ENCODE results near the gene PELI2. TPM values are rescaled to one million over a fixed set of nuclear protein-coding genes. Genes with fewer than 3 reads are reported as not detected.

Gene PELI2
- total and polyA plus RNA-seq, 2 experiments from 2014 or later: 4.3 to 16.1 TPM

- Histone ChIP-seq H3K27ac (no peak overlapping the region), H4K20me1 (ENCODE audit: insufficient read depth, poor library complexity, severe bottlenecking) (no peaks in the 10 kb centered on the region), H3K27me3 (no peaks in the 10 kb centered on the region), H3K4me3 (no peak overlapping the region), H3K4me2 (no peak overlapping the region), H3K36me3 (replicated peaks; ENCODE audit: insufficient read depth, low read depth) (no peaks in the 10 kb centered on the region), H2AFZ (no peak overlapping the region), H3K79me2 (no peaks in the 10 kb centered on the region), H3K9me2 (replicated peaks; ENCODE audit: insufficient read depth) (no peaks in the 10 kb centered on the region), H3K9me3 (ENCODE audit: low read depth) (no peaks in the 10 kb centered on the region), H3K4me1 (ENCODE audit: insufficient read depth) (no peaks in the 10 kb centered on the region)
- TF ChIP-seq EZH2 (IDR thresholded peaks at IDR 0.05; ENCODE audit: borderline replicate concordance) (no peak), EZH2phosphoT487 (IDR thresholded peaks at IDR 0.05; ENCODE audit: low read depth, severe bottlenecking, unreplicated experiment) (no peak)
- TF ChIP-seq, protein P1, sequence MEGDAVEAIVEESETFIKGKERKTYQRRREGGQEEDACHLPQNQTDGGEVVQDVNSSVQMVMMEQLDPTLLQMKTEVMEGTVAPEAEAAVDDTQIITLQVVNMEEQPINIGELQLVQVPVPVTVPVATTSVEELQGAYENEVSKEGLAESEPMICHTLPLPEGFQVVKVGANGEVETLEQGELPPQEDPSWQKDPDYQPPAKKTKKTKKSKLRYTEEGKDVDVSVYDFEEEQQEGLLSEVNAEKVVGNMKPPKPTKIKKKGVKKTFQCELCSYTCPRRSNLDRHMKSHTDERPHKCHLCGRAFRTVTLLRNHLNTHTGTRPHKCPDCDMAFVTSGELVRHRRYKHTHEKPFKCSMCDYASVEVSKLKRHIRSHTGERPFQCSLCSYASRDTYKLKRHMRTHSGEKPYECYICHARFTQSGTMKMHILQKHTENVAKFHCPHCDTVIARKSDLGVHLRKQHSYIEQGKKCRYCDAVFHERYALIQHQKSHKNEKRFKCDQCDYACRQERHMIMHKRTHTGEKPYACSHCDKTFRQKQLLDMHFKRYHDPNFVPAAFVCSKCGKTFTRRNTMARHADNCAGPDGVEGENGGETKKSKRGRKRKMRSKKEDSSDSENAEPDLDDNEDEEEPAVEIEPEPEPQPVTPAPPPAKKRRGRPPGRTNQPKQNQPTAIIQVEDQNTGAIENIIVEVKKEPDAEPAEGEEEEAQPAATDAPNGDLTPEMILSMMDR (IDR thresholded peaks at IDR 0.05; ENCODE audit: poor library complexity): no peak
- 96% methylated on average over 14 of the region's 14 CpGs for WGBS (ENCODE audit: low lambda C conversion rate, missing lambda C conversion rate)
- DNase-seq (ENCODE audit: low spot score): no peak
Measured at GRCh38 chr14:56290195-56290594, 172.0 kb downstream of the PELI2 start.

- no peak overlapping the region for H3K4me2 ChIP-seq
- no peak overlapping the region for H2AFZ ChIP-seq
- no peaks in the 10 kb centered on the region for H3K36me3 ChIP-seq (replicated peaks; ENCODE audit: insufficient read depth, low read depth)
- TF ChIP-seq EZH2phosphoT487 (IDR thresholded peaks at IDR 0.05; ENCODE audit: low read depth, severe bottlenecking, unreplicated experiment): no peak
- TF ChIP-seq, protein P1 (IDR thresholded peaks at IDR 0.05; ENCODE audit: poor library complexity): no peak
- no peak for TF ChIP-seq EZH2 (IDR thresholded peaks at IDR 0.05; ENCODE audit: borderline replicate concordance)
- H4K20me1 ChIP-seq (ENCODE audit: insufficient read depth, poor library complexity, severe bottlenecking): no peaks in the 10 kb centered on the region
- 85% methylated on average over 3 of the region's 3 CpGs for WGBS (ENCODE audit: low lambda C conversion rate, missing lambda C conversion rate)
- H3K9me3 ChIP-seq (ENCODE audit: low read depth): no peaks in the 10 kb centered on the region
- no peak overlapping the region for H3K27ac ChIP-seq
- H3K4me3 ChIP-seq: no peak overlapping the region
- no peak for DNase-seq (ENCODE audit: low spot score)
- no peaks in the 10 kb centered on the region for H3K79me2 ChIP-seq
- no peaks in the 10 kb centered on the region for H3K4me1 ChIP-seq (ENCODE audit: insufficient read depth)
- no peaks in the 10 kb centered on the region for H3K27me3 ChIP-seq
- no peaks in the 10 kb centered on the region for H3K9me2 ChIP-seq (replicated peaks; ENCODE audit: insufficient read depth)
Measured at GRCh38 chr14:56292970-56293369, 174.8 kb downstream of the PELI2 start.

DNA sequence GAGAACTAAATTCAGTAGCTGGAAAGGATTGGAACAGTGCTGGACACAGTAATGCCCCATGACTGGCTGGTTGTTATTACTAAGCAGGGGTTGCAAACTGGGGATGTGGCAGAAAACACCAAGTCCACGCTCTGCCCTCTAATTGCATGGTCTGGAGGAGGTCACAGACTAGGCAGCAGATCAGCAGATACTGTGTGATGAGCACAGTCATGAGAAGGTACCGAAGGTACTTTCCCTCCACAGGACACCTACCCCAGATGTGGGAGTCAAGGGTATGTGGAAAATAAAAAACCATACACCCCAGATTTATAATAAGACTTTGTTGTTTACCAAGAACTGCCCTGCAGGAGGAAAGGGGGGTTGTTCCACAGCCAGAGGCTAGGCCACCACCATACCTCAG is 175.3 kb downstream of the PELI2 start:
- Histone ChIP-seq H3K4me2 (no peak overlapping the region), H3K9me2 (replicated peaks; ENCODE audit: insufficient read depth) (no peaks in the 10 kb centered on the region), H3K79me2 (no peaks in the 10 kb centered on the region), H3K27ac (no peak overlapping the region), H3K27me3 (no peaks in the 10 kb centered on the region), H3K9me3 (ENCODE audit: low read depth) (no peaks in the 10 kb centered on the region), H3K4me3 (no peak overlapping the region), H2AFZ (no peak overlapping the region), H3K4me1 (ENCODE audit: insufficient read depth) (no peaks in the 10 kb centered on the region), H3K36me3 (replicated peaks; ENCODE audit: insufficient read depth, low read depth) (no peaks in the 10 kb centered on the region), H4K20me1 (ENCODE audit: insufficient read depth, poor library complexity, severe bottlenecking) (no peaks in the 10 kb centered on the region)
- 97% methylated on average over 2 of the region's 2 CpGs for WGBS (ENCODE audit: low lambda C conversion rate, missing lambda C conversion rate)
- TF ChIP-seq, protein P1 (IDR thresholded peaks at IDR 0.05; ENCODE audit: poor library complexity): no peak
- TF ChIP-seq EZH2 (IDR thresholded peaks at IDR 0.05; ENCODE audit: borderline replicate concordance) (no peak), EZH2phosphoT487 (IDR thresholded peaks at IDR 0.05; ENCODE audit: low read depth, severe bottlenecking, unreplicated experiment) (no peak)
- DNase-seq (ENCODE audit: low spot score): no peak

GRCh38 chr14:56294128-56294527 is 175.9 kb downstream of the PELI2 start:
- H3K36me3 ChIP-seq (replicated peaks; ENCODE audit: insufficient read depth, low read depth): no peaks in the 10 kb centered on the region
- no peaks in the 10 kb centered on the region for H4K20me1 ChIP-seq (ENCODE audit: insufficient read depth, poor library complexity, severe bottlenecking)
- H3K27ac ChIP-seq: no peak overlapping the region
- no peak overlapping the region for H2AFZ ChIP-seq
- no peaks in the 10 kb centered on the region for H3K27me3 ChIP-seq
- no peaks in the 10 kb centered on the region for H3K4me1 ChIP-seq (ENCODE audit: insufficient read depth)
- H3K4me2 ChIP-seq: no peak overlapping the region
- no peaks in the 10 kb centered on the region for H3K9me3 ChIP-seq (ENCODE audit: low read depth)
- TF ChIP-seq, protein P1 (IDR thresholded peaks at IDR 0.05; ENCODE audit: poor library complexity): no peak
- TF ChIP-seq EZH2 (IDR thresholded peaks at IDR 0.05; ENCODE audit: borderline replicate concordance): no peak
- no peak for TF ChIP-seq EZH2phosphoT487 (IDR thresholded peaks at IDR 0.05; ENCODE audit: low read depth, severe bottlenecking, unreplicated experiment)
- H3K79me2 ChIP-seq: no peaks in the 10 kb centered on the region
- WGBS (ENCODE audit: low lambda C conversion rate, missing lambda C conversion rate): 93% methylated on average over 5 of the region's 5 CpGs
- no peak overlapping the region for H3K4me3 ChIP-seq
- no peaks in the 10 kb centered on the region for H3K9me2 ChIP-seq (replicated peaks; ENCODE audit: insufficient read depth)
- no peak for DNase-seq (ENCODE audit: low spot score)

All from hepatocyte (in vitro differentiated cells).